NCI-H2196 (cell line): ENCODE results near the gene ATP8B3.
A peak's percentile ranks its signal among the peaks of the same experiment; 100 is the strongest.

Source experiments
- DNase-seq: peaks from one replicate; lab custom pipeline; 2025; ENCODE audit not compliant: unreplicated experiment; lab: John Stamatoyannopoulos, UW

The ATP8B3 gene

GRCh38 chr19:1851654-1852580 is 39.8 kb upstream of the ATP8B3 start:
- DNase-seq, result no peak

- no peak for DNase-seq
These were observed 39.0 kb upstream of the ATP8B3 start for GRCh38 chr19:1850809-1851653.

GRCh38 chr19:1849886-1850398 is 37.9 kb upstream of the ATP8B3 start:
- DNase-seq, result no peak

- DNase-seq, result no peak
These were observed 37.0 kb upstream of the ATP8B3 start for GRCh38 chr19:1849132-1849474.

- peak; percentile 98 for DNase-seq
These were observed 36.5 kb upstream of the ATP8B3 start, which contains the start of gene REXO1 for GRCh38 chr19:1848399-1849131. TSS of gene REXO1 (minus strand) at chr19:1848483. CDS start at chr19:1848358, 125 bp downstream.

- DNase-seq, result no peak
These were observed 35.8 kb upstream of the ATP8B3 start for GRCh38 chr19:1847684-1848398.

- DNase-seq, result no peak
These were observed 35.2 kb upstream of the ATP8B3 start for GRCh38 chr19:1847348-1847683.

- DNase-seq, result no peak
These were observed 34.6 kb upstream of the ATP8B3 start for GRCh38 chr19:1846517-1847204.

GRCh38 chr19:1845642-1846041 is 33.6 kb upstream of the ATP8B3 start:
- DNase-seq, result no peak

GRCh38 chr19:1845125-1845515 is 33.0 kb upstream of the ATP8B3 start:
- no peak for DNase-seq

GRCh38 chr19:1844513-1845124 is 32.5 kb upstream of the ATP8B3 start:
- no peak for DNase-seq

- DNase-seq, result no peak
These were observed 31.7 kb upstream of the ATP8B3 start for GRCh38 chr19:1843646-1844394.

GRCh38 chr19:1843116-1843515 is 31.0 kb upstream of the ATP8B3 start:
- no peak for DNase-seq

GRCh38 chr19:1841209-1841924 is 29.3 kb upstream of the ATP8B3 start:
- DNase-seq, result no peak

GRCh38 chr19:1840541-1841115 is 28.6 kb upstream of the ATP8B3 start:
- no peak for DNase-seq

GRCh38 chr19:1839658-1840540 is 27.8 kb upstream of the ATP8B3 start:
- DNase-seq, result no peak

- DNase-seq, result peak; percentile 44
These were observed 25.6 kb upstream of the ATP8B3 start for GRCh38 chr19:1837625-1838105.
